Measurements from ENCODE around the gene PLCH2. TPM values are rescaled to one million over a fixed set of nuclear protein-coding genes. Genes with fewer than 3 reads are reported as not detected.

PLCH2 gene
- total and polyA plus RNA-seq, 9 of the 15 experiments (the other 6 are each of a cell fraction or from before 2014, with no cell fraction given) = 0.16 TPM; not detected in 8

DNA sequence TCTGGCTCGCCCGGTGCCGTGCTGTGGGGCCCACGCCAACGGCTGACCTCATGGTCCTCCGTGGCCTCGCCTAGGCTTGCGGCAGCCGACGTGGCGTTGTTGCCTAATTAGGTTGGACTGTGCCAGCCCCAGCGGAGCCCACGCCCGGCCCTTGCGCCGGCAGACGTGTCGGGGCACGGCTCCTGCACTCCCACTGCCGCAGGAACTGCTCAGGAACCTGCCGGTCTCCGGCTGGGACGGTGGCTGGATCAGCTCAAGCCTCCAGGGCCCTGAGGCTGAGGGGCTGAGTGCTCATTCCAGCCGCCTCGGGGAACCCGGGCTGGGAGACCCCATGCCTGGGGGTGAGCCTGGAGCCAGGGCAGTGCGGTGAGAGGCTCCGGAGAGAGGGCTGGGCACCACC lies 47.6 kb upstream of the PLCH2 start:
- H3K9me1 ChIP-seq (ENCODE audit: control insufficient read depth, insufficient read depth, low read length) = no peaks in the 10 kb centered on the region
- no peaks in the 10 kb centered on the region for H4K20me1 ChIP-seq (replicated peaks; ENCODE audit: control insufficient read depth, insufficient read depth, low read length)
- in situ Hi-C loops (cut with MboI) = no loop called here
- no peak for FAIRE-seq
- H3K4me3 ChIP-seq = no peak overlapping the region
- intact Hi-C loops (cut with micrococcal nuclease) = no loop called here
- WGBS (ENCODE audit: insufficient coverage, low coverage, missing lambda C conversion rate) = 2% methylated on average over 26 of the region's 28 CpGs
- no peaks in the 10 kb centered on the region for H3K36me3 ChIP-seq (ENCODE audit: control insufficient read depth, insufficient read depth, low read length)
- no peak overlapping the region for H3K27ac ChIP-seq (ENCODE audit: extremely low read depth, low read depth, low read length)
- no peak for TF ChIP-seq RFX5 (IDR thresholded peaks at IDR 0.05; ENCODE audit: low read depth, low read length)
- H3K4me2 ChIP-seq (ENCODE audit: insufficient read depth, low read length) = no peak overlapping the region
- H3K9ac ChIP-seq (ENCODE audit: insufficient read depth in 1 of 2, low read depth in 2 of 2, low read length in 2 of 2) = no peak overlapping the region; a peak in 1 of 4 replicates
- CTCF ChIA-PET (ENCODE audit: low intra/inter-chr PET ratio) = no interaction called here
- ATAC-seq = no peak
- peaks cover 0 to 29% of the 10 kb centered on the region in 2 experiments; a peak in 2 of 5 replicates for H3K4me1 ChIP-seq (replicated peaks in 1 of 2; ENCODE audit: control insufficient read depth in 2 of 2, insufficient read depth in 2 of 2, low read length in 2 of 2)
- no peak for DNase-seq (ENCODE audit: extremely low read depth in 1 of 4, low spot score in 3 of 4)
- H2AFZ ChIP-seq (ENCODE audit: low read depth, low read length) = no peak overlapping the region
- no TSS peak for BruUV-seq (replicated peaks)
- peaks cover 25 to 73% of the 10 kb centered on the region in 2 experiments; a peak in 4 of 5 replicates for H3K27me3 ChIP-seq (ENCODE audit: control insufficient read depth in 2 of 2, insufficient read depth in 2 of 2, low read length in 2 of 2)
- POLR2A ChIA-PET = interaction anchor here (0.6 kb wide), 1 partner anchor 9 kb away, joined by 5 read pairs; no protein-coding TSS in a partner anchor
- H3K9me3 ChIP-seq (replicated peaks; ENCODE audit: control insufficient read depth, insufficient read depth, low read depth, low read length) = 0 out of 2 replicates have a peak, but pooled peaks cover 5% of the 10 kb centered on the region
- H3K79me2 ChIP-seq (ENCODE audit: control insufficient read depth, insufficient read depth, low read length) = no peaks in the 10 kb centered on the region

DNA sequence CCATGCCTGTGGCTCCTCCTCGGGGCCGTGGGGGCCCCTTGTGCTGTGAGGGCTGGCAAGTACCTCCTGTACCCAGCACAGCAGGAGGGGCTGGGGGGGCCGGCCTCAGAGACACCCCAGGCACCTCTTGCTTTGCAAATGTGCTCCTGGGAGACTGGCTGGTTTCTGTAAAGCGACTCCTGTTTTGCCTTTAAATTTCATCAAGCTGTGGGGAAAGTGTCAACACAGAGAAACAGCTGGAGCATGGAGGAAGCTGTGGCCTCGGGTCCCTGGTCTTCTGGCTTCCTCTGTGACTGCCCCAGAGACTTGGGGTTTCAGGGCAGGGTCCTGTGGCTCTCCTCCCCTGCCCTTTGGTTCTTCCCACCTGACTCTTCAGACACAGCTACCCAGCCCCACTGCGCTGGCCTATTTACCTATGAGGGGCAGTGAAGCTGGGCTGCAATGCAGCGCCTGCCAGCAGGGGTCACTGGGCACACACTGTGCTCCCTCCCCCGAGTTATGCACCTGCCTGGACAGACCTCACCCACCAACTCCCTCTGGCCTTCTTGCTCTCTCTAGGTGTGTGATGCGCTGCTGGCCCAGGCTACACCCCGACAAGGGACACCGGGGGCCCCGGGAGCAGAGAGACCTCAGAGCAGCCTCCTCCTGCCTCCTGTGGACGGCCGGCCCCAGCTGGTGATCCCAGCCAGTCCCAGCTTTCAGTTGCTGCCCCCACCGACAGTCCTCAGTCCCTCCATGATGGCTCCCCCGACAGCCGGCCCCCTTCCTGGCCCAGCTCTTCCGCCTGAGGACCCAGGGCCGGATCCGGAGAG lies 46.1 kb upstream of the PLCH2 start:
- H3K4me2 ChIP-seq (ENCODE audit: insufficient read depth, low read length) = no peak overlapping the region
- H2AFZ ChIP-seq (ENCODE audit: low read depth, low read length) = no peak overlapping the region
- H3K4me3 ChIP-seq = no peak overlapping the region
- BruUV-seq (replicated peaks) = no TSS peak
- 10% methylated on average over 20 of the region's 20 CpGs for WGBS (ENCODE audit: insufficient coverage, low coverage, missing lambda C conversion rate)
- peaks cover 26 to 85% of the 10 kb centered on the region in 2 experiments; a peak in 4 of 5 replicates for H3K27me3 ChIP-seq (ENCODE audit: control insufficient read depth in 2 of 2, insufficient read depth in 2 of 2, low read length in 2 of 2)
- no peak overlapping the region for H3K9ac ChIP-seq (ENCODE audit: insufficient read depth in 1 of 2, low read depth in 2 of 2, low read length in 2 of 2)
- no peak for FAIRE-seq
- intact Hi-C loops (cut with micrococcal nuclease) = no loop called here
- no peaks in the 10 kb centered on the region for H3K9me1 ChIP-seq (ENCODE audit: control insufficient read depth, insufficient read depth, low read length)
- POLR2A ChIA-PET = interaction anchor here (1.0 to 1.7 kb wide), 2 partner anchors 9 to 17 kb away, joined by 3 to 8 read pairs; no protein-coding TSS in a partner anchor
- peak; percentile 73 for ATAC-seq
- CTCF ChIA-PET (ENCODE audit: low intra/inter-chr PET ratio) = interaction anchor here (0.7 kb wide), 1 partner anchor 55 kb away, joined by 3 read pairs; no protein-coding TSS in a partner anchor
- peaks cover 0 to 42% of the 10 kb centered on the region in 2 experiments; a peak in 2 of 5 replicates for H3K4me1 ChIP-seq (replicated peaks in 1 of 2; ENCODE audit: control insufficient read depth in 2 of 2, insufficient read depth in 2 of 2, low read length in 2 of 2)
- peak; percentile 54 to 61 (median 56) for DNase-seq (ENCODE audit: extremely low read depth in 1 of 4, low spot score in 3 of 4)
- no peaks in the 10 kb centered on the region for H4K20me1 ChIP-seq (replicated peaks; ENCODE audit: control insufficient read depth, insufficient read depth, low read length)
- H3K27ac ChIP-seq (ENCODE audit: extremely low read depth, low read depth, low read length) = no peak overlapping the region
- no peaks in the 10 kb centered on the region for H3K36me3 ChIP-seq (ENCODE audit: control insufficient read depth, insufficient read depth, low read length)
- 0 out of 2 replicates have a peak, but pooled peaks cover 5% of the 10 kb centered on the region for H3K9me3 ChIP-seq (replicated peaks; ENCODE audit: control insufficient read depth, insufficient read depth, low read depth, low read length)
- no peaks in the 10 kb centered on the region for H3K79me2 ChIP-seq (ENCODE audit: control insufficient read depth, insufficient read depth, low read length)
- in situ Hi-C loops (cut with MboI) = no loop called here
- TF ChIP-seq NFE2L1 (tag; IDR thresholded peaks at IDR 0.05; ENCODE audit: borderline replicate concordance, low read depth) (no peak), ZNF23 (CRISPR knock-in tag; IDR thresholded peaks at IDR 0.05) (no peak)
- TF ChIP-seq, protein P1, sequence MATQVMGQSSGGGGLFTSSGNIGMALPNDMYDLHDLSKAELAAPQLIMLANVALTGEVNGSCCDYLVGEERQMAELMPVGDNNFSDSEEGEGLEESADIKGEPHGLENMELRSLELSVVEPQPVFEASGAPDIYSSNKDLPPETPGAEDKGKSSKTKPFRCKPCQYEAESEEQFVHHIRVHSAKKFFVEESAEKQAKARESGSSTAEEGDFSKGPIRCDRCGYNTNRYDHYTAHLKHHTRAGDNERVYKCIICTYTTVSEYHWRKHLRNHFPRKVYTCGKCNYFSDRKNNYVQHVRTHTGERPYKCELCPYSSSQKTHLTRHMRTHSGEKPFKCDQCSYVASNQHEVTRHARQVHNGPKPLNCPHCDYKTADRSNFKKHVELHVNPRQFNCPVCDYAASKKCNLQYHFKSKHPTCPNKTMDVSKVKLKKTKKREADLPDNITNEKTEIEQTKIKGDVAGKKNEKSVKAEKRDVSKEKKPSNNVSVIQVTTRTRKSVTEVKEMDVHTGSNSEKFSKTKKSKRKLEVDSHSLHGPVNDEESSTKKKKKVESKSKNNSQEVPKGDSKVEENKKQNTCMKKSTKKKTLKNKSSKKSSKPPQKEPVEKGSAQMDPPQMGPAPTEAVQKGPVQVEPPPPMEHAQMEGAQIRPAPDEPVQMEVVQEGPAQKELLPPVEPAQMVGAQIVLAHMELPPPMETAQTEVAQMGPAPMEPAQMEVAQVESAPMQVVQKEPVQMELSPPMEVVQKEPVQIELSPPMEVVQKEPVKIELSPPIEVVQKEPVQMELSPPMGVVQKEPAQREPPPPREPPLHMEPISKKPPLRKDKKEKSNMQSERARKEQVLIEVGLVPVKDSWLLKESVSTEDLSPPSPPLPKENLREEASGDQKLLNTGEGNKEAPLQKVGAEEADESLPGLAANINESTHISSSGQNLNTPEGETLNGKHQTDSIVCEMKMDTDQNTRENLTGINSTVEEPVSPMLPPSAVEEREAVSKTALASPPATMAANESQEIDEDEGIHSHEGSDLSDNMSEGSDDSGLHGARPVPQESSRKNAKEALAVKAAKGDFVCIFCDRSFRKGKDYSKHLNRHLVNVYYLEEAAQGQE (IDR thresholded peaks at IDR 0.05; ENCODE audit: borderline replicate concordance) = peak; percentile 7; the same call in 1 of the 2 replicates
- TF ChIP-seq, protein P1 (CRISPR knock-in tag; IDR thresholded peaks at IDR 0.05; ENCODE audit: low read depth) = no peak
